KMS-11 (cell line): ENCODE results near the gene INTS2.

Source experiments
- H2AFZ ChIP-seq: fragments of 200-600 bp; sonication (generic); 2 replicates; pipeline ENCODE4 v1.6.1; 2016; ENCODE audit warnings: antibody characterized with exemption, mixed run types, low read depth
- H3K27ac ChIP-seq: fragments of 200-600 bp; sonication (generic); 2 replicates; pipeline ENCODE4 v1.6.1; 2016; ENCODE audit warnings: mild to moderate bottlenecking, mixed run types
- H3K27me3 ChIP-seq: fragments of 200-600 bp; sonication (generic); 2 replicates; pipeline ENCODE4 v1.6.1; 2017; ENCODE audit warnings: mild to moderate bottlenecking, low read depth, mixed run types, moderate library complexity; ENCODE audit not compliant: insufficient read depth
- H3K36me3 ChIP-seq: fragments of 200-600 bp; sonication (generic); 2 replicates; pipeline ENCODE4 v1.6.1; 2017; ENCODE audit warnings: mild to moderate bottlenecking, mixed run types; ENCODE audit not compliant: insufficient read depth
- H3K4me1 ChIP-seq: fragments of 200-600 bp; sonication (generic); 2 replicates; pipeline ENCODE4 v1.6.1; 2016; ENCODE audit warnings: mild to moderate bottlenecking, low read depth, mixed run types; ENCODE audit not compliant: poor library complexity, severe bottlenecking
- H3K4me2 ChIP-seq: fragments of 200-600 bp; sonication (generic); 2 replicates; pipeline ENCODE4 v1.7.0; 2016; ENCODE audit warnings: mild to moderate bottlenecking, mixed run types
- H3K4me3 ChIP-seq: fragments of 200-600 bp; sonication (generic); IDR thresholded peaks from 2 replicates; pipeline ENCODE4 v1.6.1; 2017; ENCODE audit warnings: low read depth, low read length, mixed read lengths; ENCODE audit not compliant: insufficient read depth
- H3K79me2 ChIP-seq: fragments of 200-600 bp; sonication (generic); 2 replicates; pipeline ENCODE4 v1.6.1; 2016; ENCODE audit warnings: low read depth, mixed run types; ENCODE audit not compliant: insufficient read depth
- H3K9ac ChIP-seq: fragments of 200-600 bp; sonication (generic); 2 replicates; pipeline ENCODE4 v1.6.1; 2016; ENCODE audit warnings: mild to moderate bottlenecking, mixed run types
- H4K20me1 ChIP-seq: fragments of 200-600 bp; sonication (generic); 2 replicates; pipeline ENCODE4 v1.6.1; 2016; ENCODE audit warnings: mild to moderate bottlenecking, mixed run types; ENCODE audit not compliant: insufficient read depth
- TF ChIP-seq, protein P1 (sequence below): fragments of 200-600 bp; sonication (generic); conservative IDR thresholded peaks from 2 replicates; pipeline ENCODE4 v1.6.1; 2017; ENCODE audit warnings: low read depth, mild to moderate bottlenecking, antibody characterized with exemption, low read length, moderate library complexity, mixed read lengths

The INTS2 gene

DNA sequence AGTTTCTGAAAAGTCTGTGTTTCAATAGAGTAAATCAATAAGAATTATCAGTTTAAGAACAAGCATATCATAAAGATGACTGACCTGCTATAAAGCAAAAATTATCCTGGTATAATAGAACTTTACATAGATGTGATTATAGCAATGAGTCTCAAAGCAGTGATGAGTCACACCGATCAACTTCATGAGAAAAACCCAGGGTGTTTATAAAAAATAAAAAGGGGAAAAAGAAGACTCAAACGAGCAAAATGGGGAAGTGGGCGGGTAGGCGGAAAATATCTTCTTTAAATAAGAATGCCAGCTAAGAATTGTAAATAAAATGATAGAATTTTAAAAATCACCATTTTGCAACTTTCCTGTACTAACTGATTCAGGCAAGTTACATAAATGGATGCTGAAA lies 111.2 kb downstream of the INTS2 start:
- Histone ChIP-seq H3K4me2 (no peak overlapping the region), H3K27ac (no peak overlapping the region), H3K4me1 (peaks cover 7% of the 10 kb centered on the region), H3K36me3 (no peaks in the 10 kb centered on the region; the same call in 1 of the 2 replicates), H3K79me2 (no peaks in the 10 kb centered on the region), H3K9ac (no peak overlapping the region), H4K20me1 (no peaks in the 10 kb centered on the region), H3K27me3 (no peaks in the 10 kb centered on the region), H3K4me3 (no peak overlapping the region), H2AFZ (no peak overlapping the region)
- TF ChIP-seq, protein P1, sequence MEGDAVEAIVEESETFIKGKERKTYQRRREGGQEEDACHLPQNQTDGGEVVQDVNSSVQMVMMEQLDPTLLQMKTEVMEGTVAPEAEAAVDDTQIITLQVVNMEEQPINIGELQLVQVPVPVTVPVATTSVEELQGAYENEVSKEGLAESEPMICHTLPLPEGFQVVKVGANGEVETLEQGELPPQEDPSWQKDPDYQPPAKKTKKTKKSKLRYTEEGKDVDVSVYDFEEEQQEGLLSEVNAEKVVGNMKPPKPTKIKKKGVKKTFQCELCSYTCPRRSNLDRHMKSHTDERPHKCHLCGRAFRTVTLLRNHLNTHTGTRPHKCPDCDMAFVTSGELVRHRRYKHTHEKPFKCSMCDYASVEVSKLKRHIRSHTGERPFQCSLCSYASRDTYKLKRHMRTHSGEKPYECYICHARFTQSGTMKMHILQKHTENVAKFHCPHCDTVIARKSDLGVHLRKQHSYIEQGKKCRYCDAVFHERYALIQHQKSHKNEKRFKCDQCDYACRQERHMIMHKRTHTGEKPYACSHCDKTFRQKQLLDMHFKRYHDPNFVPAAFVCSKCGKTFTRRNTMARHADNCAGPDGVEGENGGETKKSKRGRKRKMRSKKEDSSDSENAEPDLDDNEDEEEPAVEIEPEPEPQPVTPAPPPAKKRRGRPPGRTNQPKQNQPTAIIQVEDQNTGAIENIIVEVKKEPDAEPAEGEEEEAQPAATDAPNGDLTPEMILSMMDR: no peak

DNA sequence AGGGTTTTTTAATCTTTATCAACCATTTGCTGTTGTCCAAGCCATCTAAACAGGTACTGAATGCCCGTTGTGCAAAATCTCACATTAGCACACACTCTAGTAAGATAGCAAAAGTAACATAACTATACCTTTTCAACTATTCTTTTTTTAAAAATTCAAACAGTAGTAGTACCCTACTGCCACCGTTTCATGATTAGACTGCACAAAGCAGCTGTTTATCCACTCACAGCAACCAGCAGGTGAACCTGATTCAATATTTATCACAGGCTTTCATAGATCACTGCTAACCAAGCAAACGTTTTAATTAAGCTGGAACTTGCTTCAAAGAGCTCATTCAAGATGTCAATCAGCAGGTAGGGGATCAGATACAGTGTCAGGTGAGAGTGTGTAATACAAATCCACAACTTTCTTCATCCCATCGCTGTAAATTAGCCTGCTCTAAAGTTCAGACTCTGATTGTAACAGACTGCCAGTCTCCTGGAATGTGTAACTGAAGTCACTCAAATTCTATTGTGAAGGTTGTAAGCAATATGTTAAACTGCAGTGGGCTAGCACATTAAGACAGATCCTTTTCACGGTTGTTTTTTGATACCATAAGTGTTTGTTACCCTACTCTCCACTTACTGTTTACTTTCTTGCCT lies 111.8 kb downstream of the INTS2 start:
- H3K4me3 ChIP-seq: no peak overlapping the region
- H3K4me2 ChIP-seq: no peak overlapping the region
- TF ChIP-seq, protein P1: no peak
- no peaks in the 10 kb centered on the region for H3K79me2 ChIP-seq
- peaks cover 1% of the 10 kb centered on the region for H3K4me1 ChIP-seq
- no peak overlapping the region for H2AFZ ChIP-seq
- H3K27me3 ChIP-seq: no peaks in the 10 kb centered on the region
- no peak overlapping the region for H3K27ac ChIP-seq
- H3K36me3 ChIP-seq: no peaks in the 10 kb centered on the region; the same call in 1 of the 2 replicates
- no peaks in the 10 kb centered on the region for H4K20me1 ChIP-seq
- no peak overlapping the region for H3K9ac ChIP-seq
